HL-60 (cell line): ENCODE data around the gene DLL3.

ENCODE experiments used
- DNase-seq, 2 experiments: peaks; one replicate each; pipeline ENCODE4 v3.0.0-alpha.2; 2010 to 2020; ENCODE audit warnings: low read depth in 1 of 2, low spot score in 1 of 2
- H3K27ac ChIP-seq: fragments of 250-450 bp; sonication (Bioruptor Pico); replicated peaks from 2 replicates; pipeline ENCODE4 v1.5.1; 2020; ENCODE audit warnings: mild to moderate bottlenecking, moderate library complexity
- H3K27me3 ChIP-seq: fragments of 250-450 bp; sonication (Bioruptor Pico); 2 replicates; pipeline ENCODE4 v1.5.1; 2021; ENCODE audit warnings: mild to moderate bottlenecking, moderate library complexity; ENCODE audit not compliant: insufficient read depth, poor library complexity, severe bottlenecking
- H3K4me3 ChIP-seq: replicated peaks from 2 replicates; pipeline ENCODE4 v1.5.1; 2011; ENCODE audit warnings: mild to moderate bottlenecking, control low read depth, low read length; ENCODE audit not compliant: insufficient read depth
- CTCF ChIP-seq: IDR thresholded peaks from one replicate; pipeline ENCODE4 v1.5.1; 2011; ENCODE audit warnings: low read length, control low read depth, inconsistent platforms; ENCODE audit not compliant: insufficient read depth
- GABPA ChIP-seq: IDR thresholded peaks from 2 replicates; pipeline ENCODE4 v1.6.1; 2012; ENCODE audit warnings: low read depth
- POLR2AphosphoS5 ChIP-seq: IDR thresholded peaks from 2 replicates; pipeline ENCODE4 v1.6.1; 2012; ENCODE audit warnings: low read depth
- REST ChIP-seq: IDR thresholded peaks from 2 replicates; pipeline ENCODE4 v1.6.1; 2012; ENCODE audit warnings: low read depth; ENCODE audit not compliant: insufficient replicate concordance
- SPI1 ChIP-seq: IDR thresholded peaks from 2 replicates; pipeline ENCODE4 v1.6.1; 2012; ENCODE audit warnings: low read depth, mild to moderate bottlenecking, borderline replicate concordance

Gene DLL3

GRCh38 chr19:39494661-39495060 is 4.1 kb upstream of the DLL3 start:
- H3K4me3 ChIP-seq = no peak overlapping the region
- DNase-seq = no peak
- H3K27ac ChIP-seq = no peak overlapping the region
- no peak for TF ChIP-seq GABPA
- TF ChIP-seq POLR2AphosphoS5 = no peak
- TF ChIP-seq SPI1 = no peak
- TF ChIP-seq REST = no peak
- TF ChIP-seq CTCF = no peak
- peaks cover 28% of the 10 kb centered on the region for H3K27me3 ChIP-seq

- Histone ChIP-seq H3K27ac (no peak overlapping the region), H3K4me3 (no peak overlapping the region), H3K27me3 (peaks cover 32% of the 10 kb centered on the region)
- TF ChIP-seq POLR2AphosphoS5 (no peak), REST (no peak), CTCF (no peak), SPI1 (no peak), GABPA (no peak)
- DNase-seq = no peak
Measured at GRCh38 chr19:39496063-39496462, 2.7 kb upstream of the DLL3 start.

GRCh38 chr19:39497701-39497995 is 1.1 kb upstream of the DLL3 start:
- no peak overlapping the region for H3K4me3 ChIP-seq
- TF ChIP-seq POLR2AphosphoS5 (no peak), CTCF (no peak), GABPA (no peak)
- H3K27ac ChIP-seq = no peak overlapping the region
- DNase-seq = no peak
- H3K27me3 ChIP-seq = peaks cover 32% of the 10 kb centered on the region

- Histone ChIP-seq H3K4me3 (no peak overlapping the region), H3K27ac (no peak overlapping the region), H3K27me3 (peaks cover 32% of the 10 kb centered on the region)
- TF ChIP-seq SPI1 = no peak
- no peak for TF ChIP-seq POLR2AphosphoS5
- TF ChIP-seq GABPA = no peak
- TF ChIP-seq CTCF = no peak
- no peak for TF ChIP-seq REST
- no peak for DNase-seq
Measured at GRCh38 chr19:39497996-39498797, 550 bp upstream of the DLL3 start.
